Uterus (tissue), 4 donors: ENCODE results near the gene FMNL2. TPM values are rescaled to one million over a fixed set of nuclear protein-coding genes. Genes with fewer than 3 reads are reported as not detected.

Experiments used
- DNase-seq, 2 donors: peaks; one replicate each; pipeline ENCODE4 v3.0.0-alpha.2; 2019 to 2020
- H3K27ac ChIP-seq, 2 donors: fragments of 200-600 bp; sonication (generic); 1 replicate in 1 of 2; 2 replicates in 1 of 2; pipeline ENCODE4 v1.5.1; 2016 to 2018
- H3K27me3 ChIP-seq, 2 donors: fragments of 200-600 bp; sonication (generic); one replicate each; pipeline ENCODE4 v1.5.1; 2018 to 2019; ENCODE audit warnings: control low read depth in 1 of 2
- H3K36me3 ChIP-seq, 2 donors: fragments of 200-600 bp; sonication (generic); one replicate each; pipeline ENCODE4 v1.5.1; 2019; ENCODE audit warnings: control low read depth in 1 of 2
- H3K4me1 ChIP-seq, 2 donors: fragments of 200-600 bp; sonication (generic); one replicate each; pipeline ENCODE4 v1.5.1; 2018 to 2019; ENCODE audit warnings: control low read depth in 1 of 2
- H3K4me3 ChIP-seq, 2 donors: fragments of 200-600 bp; sonication (generic); 1 replicate in 1 of 2; 2 replicates in 1 of 2; pipeline ENCODE4 v1.5.1; 2018 to 2019; ENCODE audit warnings: mild to moderate bottlenecking in 1 of 2
- H3K9me3 ChIP-seq, 2 donors: fragments of 200-600 bp; sonication (generic); one replicate each; pipeline ENCODE4 v1.5.1; 2019; ENCODE audit warnings: control low read depth in 1 of 2
- CTCF ChIP-seq, 4 experiments: fragments of 200-600 bp in 2 of 4; fragments of 450-650 bp in 2 of 4; sonication (generic) in 2 of 4; IDR thresholded peaks; one replicate each; pipeline ENCODE4 v1.5.1; 2016 to 2019; ENCODE audit warnings: antibody characterized with exemption in 4 of 4, mild to moderate bottlenecking in 2 of 4, moderate library complexity in 1 of 4
- POLR2A ChIP-seq, 2 donors: fragments of 450-650 bp; IDR thresholded peaks; one replicate each; pipeline ENCODE4 v1.6.1; 2016; ENCODE audit warnings: antibody characterized with exemption in 2 of 2, mild to moderate bottlenecking in 1 of 2, moderate library complexity in 1 of 2
- intact Hi-C: fragments of 100-400 bp; cut with DNase I; formaldehyde crosslinking; loops from one replicate; pipeline ENCODE4 v1.15.1; 2023; ENCODE audit warnings: low total_unique reads
- small RNA-seq: library from RNA; depleted of rRNA; stranded (forward); fragments of <200 nt; gene quantifications from one replicate; pipeline ENCODE3, GENCODE V24; 2016
- total RNA-seq, 4 donors: library from RNA; depleted of rRNA in 3 of 4; stranded (reverse); fragments of >200 nt in 3 of 4; gene quantifications; one replicate each; pipeline versions ENCODE4 v1.1.0 to v1.2.4, GENCODE V29; 2014 to 2023
- donor health status: DM: yes; HTN: yes; CAD: no.

The FMNL2 gene
- total RNA-seq, 4 donors from 2014 or later, result 10.0 to 66.9 (median 33.4) TPM

- intact Hi-C loops, result no loop called here
Observed at GRCh38 chr2:152693033-152693432, 358.1 kb downstream of the FMNL2 start.

GRCh38 chr2:152694161-152694661 lies 359.2 kb downstream of the FMNL2 start:
- intact Hi-C loops, result no loop called here
- peak overlapping the region; percentile 15 to 19 for H3K27ac ChIP-seq
- H3K27me3 ChIP-seq, result no peaks in the 10 kb centered on the region
- TF ChIP-seq POLR2A (IDR thresholded peaks at IDR 0.05) (no peak), CTCF (IDR thresholded peaks at IDR 0.05) (no peak)
- H3K4me1 ChIP-seq, result peaks cover 0 to 4% of the 10 kb centered on the region in 2 donors
- no peak for DNase-seq
- no peaks in the 10 kb centered on the region for H3K36me3 ChIP-seq
- H3K9me3 ChIP-seq, result no peaks in the 10 kb centered on the region
- peak overlapping the region in 1 of 2 donors; percentile 8 for H3K4me3 ChIP-seq

More at GRCh38 chr2:152693033-152693432, 358.1 kb downstream of the FMNL2 start:
- Histone ChIP-seq H3K9me3 (no peaks in the 10 kb centered on the region), H3K27me3 (no peaks in the 10 kb centered on the region), H3K27ac (no peak overlapping the region), H3K36me3 (no peaks in the 10 kb centered on the region), H3K4me3 (no peak overlapping the region), H3K4me1 (peaks cover 0 to 4% of the 10 kb centered on the region in 2 donors)
- TF ChIP-seq CTCF (IDR thresholded peaks at IDR 0.05) (no peak), POLR2A (IDR thresholded peaks at IDR 0.05) (no peak)
- DNase-seq, result no peak

GRCh38 chr2:152695763-152696162 lies 360.8 kb downstream of the FMNL2 start:
- intact Hi-C loops, result no loop called here
- no peak for TF ChIP-seq POLR2A (IDR thresholded peaks at IDR 0.05)
- TF ChIP-seq CTCF (IDR thresholded peaks at IDR 0.05), result no peak
- no peak for DNase-seq

GRCh38 chr2:152696476-152696875 lies 361.5 kb downstream of the FMNL2 start:
- TF ChIP-seq POLR2A (IDR thresholded peaks at IDR 0.05) (no peak), CTCF (IDR thresholded peaks at IDR 0.05) (no peak)
- Histone ChIP-seq H3K9me3 (no peaks in the 10 kb centered on the region), H3K4me1 (peaks cover 0 to 4% of the 10 kb centered on the region in 2 donors), H3K27ac (no peak overlapping the region), H3K27me3 (no peaks in the 10 kb centered on the region), H3K4me3 (no peak overlapping the region), H3K36me3 (no peaks in the 10 kb centered on the region)
- no peak for DNase-seq
- intact Hi-C loops, result no loop called here

More at GRCh38 chr2:152695763-152696162, 360.8 kb downstream of the FMNL2 start:
- Histone ChIP-seq H3K4me3 (no peak overlapping the region), H3K36me3 (no peaks in the 10 kb centered on the region), H3K27me3 (no peaks in the 10 kb centered on the region), H3K4me1 (peaks cover 0 to 4% of the 10 kb centered on the region in 2 donors), H3K27ac (no peak overlapping the region), H3K9me3 (no peaks in the 10 kb centered on the region)

Small RNA genes lying within 50 kb of the gene (small RNA-seq; reads per million reads assigned to genes)
- gene AC012443.1, result not detected

Other genes with a start within 250 kb of the FMNL2 start
- 10 to 100 TPM in 1 of 4 donors, 1 to 10 TPM in 2, under 1 TPM in 1; 0.26 to 14.0 (median 1.6) TPM for gene CACNB4, start 236.1 kb upstream of the FMNL2 start, total RNA-seq
- gene STAM2, start 159.4 kb upstream of the FMNL2 start, total RNA-seq, result 10 to 100 TPM; 30.0 to 83.0 (median 55.4) TPM